ENCODE data around the gene FBXL15.

GRCh38 chr10:102405632-102406031 lies 15.0 kb upstream of the FBXL15 start:
- TF ChIP-seq CTCF (conservative IDR thresholded peaks at IDR 0.05 in 1 of 2, IDR thresholded peaks at IDR 0.05 in 1 of 2; ENCODE audit: low read depth in 1 of 2, low read length in 2 of 2), result no peak
- TF ChIP-seq EZH2 (IDR thresholded peaks at IDR 0.05; ENCODE audit: low read length, missing control alignments), result no peak
